Measurements from ENCODE around the gene ANGPTL4. TPM values are rescaled to one million over a fixed set of nuclear protein-coding genes. Genes with fewer than 3 reads are reported as not detected.
A peak's percentile ranks its signal among the peaks of the same experiment; 100 is the strongest.

The ANGPTL4 gene
- total RNA-seq, 1 donor from 2014 or later: 161 TPM

GRCh38 chr19:8333767-8334457 lies 30.0 kb upstream of the ANGPTL4 start:
- H3K27ac ChIP-seq: no peak overlapping the region

GRCh38 chr19:8334458-8335342 lies 29.3 kb upstream of the ANGPTL4 start:
- intact Hi-C loops (cut with DNase I): no loop called here
- Histone ChIP-seq H3K9me3 (no peaks in the 10 kb centered on the region), H3K4me3 (peak overlapping the region; percentile 44 to 55), H3K27me3 (peaks cover 17% of the 10 kb centered on the region), H3K4me1 (peaks cover 0 to 7% of the 10 kb centered on the region in 2 donors), H3K27ac (no peak overlapping the region), H3K36me3 (no peaks in the 10 kb centered on the region)
- TF ChIP-seq CTCF (IDR thresholded peaks at IDR 0.05): no peak
- DNase-seq (ENCODE audit: low spot score in 2 of 2): no peak

More at GRCh38 chr19:8333767-8334457, 30.0 kb upstream of the ANGPTL4 start:
- Histone ChIP-seq H3K27me3 (peaks cover 17% of the 10 kb centered on the region), H3K36me3 (no peaks in the 10 kb centered on the region), H3K4me1 (peaks cover 0 to 7% of the 10 kb centered on the region in 2 donors), H3K4me3 (no peak overlapping the region), H3K9me3 (no peaks in the 10 kb centered on the region)
- no peak for DNase-seq (ENCODE audit: low spot score in 2 of 2)
- no peak for TF ChIP-seq CTCF (IDR thresholded peaks at IDR 0.05)
- intact Hi-C loops (cut with DNase I): no loop called here

GRCh38 chr19:8335343-8336071 lies 28.4 kb upstream of the ANGPTL4 start:
- peaks cover 17% of the 10 kb centered on the region for H3K27me3 ChIP-seq
- H3K4me3 ChIP-seq: peak overlapping the region; percentile 44 to 55
- peaks cover 0 to 7% of the 10 kb centered on the region in 2 donors for H3K4me1 ChIP-seq
- H3K36me3 ChIP-seq: no peaks in the 10 kb centered on the region
- intact Hi-C loops (cut with DNase I): no loop called here
- DNase-seq (ENCODE audit: low spot score in 2 of 2): no peak
- no peak overlapping the region for H3K27ac ChIP-seq
- no peaks in the 10 kb centered on the region for H3K9me3 ChIP-seq
- no peak for TF ChIP-seq CTCF (IDR thresholded peaks at IDR 0.05)

- no peak for DNase-seq (ENCODE audit: low spot score in 2 of 2)
- TF ChIP-seq CTCF (IDR thresholded peaks at IDR 0.05): no peak
- H3K4me3 ChIP-seq: no peak overlapping the region
- H3K27ac ChIP-seq: no peak overlapping the region
- no peaks in the 10 kb centered on the region for H3K36me3 ChIP-seq
- H3K27me3 ChIP-seq: peaks cover 17% of the 10 kb centered on the region
- H3K9me3 ChIP-seq: no peaks in the 10 kb centered on the region
- peaks cover 0 to 7% of the 10 kb centered on the region in 2 donors for H3K4me1 ChIP-seq
- intact Hi-C loops (cut with DNase I): no loop called here
Observed at GRCh38 chr19:8336072-8336569, 27.8 kb upstream of the ANGPTL4 start.

GRCh38 chr19:8336660-8337059 lies 27.3 kb upstream of the ANGPTL4 start:
- Histone ChIP-seq H3K36me3 (no peaks in the 10 kb centered on the region), H3K4me1 (peaks cover 0 to 7% of the 10 kb centered on the region in 2 donors), H3K9me3 (no peaks in the 10 kb centered on the region), H3K27ac (no peak overlapping the region), H3K27me3 (peaks cover 17% of the 10 kb centered on the region), H3K4me3 (no peak overlapping the region)
- TF ChIP-seq CTCF (IDR thresholded peaks at IDR 0.05): no peak
- no peak for DNase-seq (ENCODE audit: low spot score in 2 of 2)
- intact Hi-C loops (cut with DNase I): no loop called here

Data from ascending aorta (tissue), 2 donors.